Right lobe of liver (tissue), 4 donors: ENCODE measurements around the gene UGT2B17.

Experiments used
- CTCF ChIP-seq, 4 donors: fragments of 200-600 bp in 3 of 4; fragments of 450-650 bp in 1 of 4; IDR thresholded peaks; one replicate each; pipeline versions ENCODE4 v1.5.1 to v1.8.0; 2016 to 2022; ENCODE audit warnings: antibody characterized with exemption in 4 of 4, mild to moderate bottlenecking in 2 of 4
- POLR2A ChIP-seq: fragments of 450-650 bp; IDR thresholded peaks from one replicate; pipeline ENCODE4 v1.6.1; 2017; ENCODE audit warnings: antibody characterized with exemption, mild to moderate bottlenecking
- donor health status: DM: no; HTN: no; CAD: no.
- donor health status: DM: no; HTN: no; CAD: no.
- donor health status: DM: no; HTN: yes; CAD: no.

- TF ChIP-seq CTCF (IDR thresholded peaks at IDR 0.05) (no peak), POLR2A (no peak)
Measured at GRCh38 chr4:68615699-68616422, 39.7 kb upstream of the UGT2B17 start.
